ENCODE results near the gene RHOT1.
"Not testable (repeated sequence)": the region's sequence is repeated elsewhere in the genome, so short reads cannot be mapped to it uniquely, and the experiment has no call there.

The RHOT1 gene

DNA sequence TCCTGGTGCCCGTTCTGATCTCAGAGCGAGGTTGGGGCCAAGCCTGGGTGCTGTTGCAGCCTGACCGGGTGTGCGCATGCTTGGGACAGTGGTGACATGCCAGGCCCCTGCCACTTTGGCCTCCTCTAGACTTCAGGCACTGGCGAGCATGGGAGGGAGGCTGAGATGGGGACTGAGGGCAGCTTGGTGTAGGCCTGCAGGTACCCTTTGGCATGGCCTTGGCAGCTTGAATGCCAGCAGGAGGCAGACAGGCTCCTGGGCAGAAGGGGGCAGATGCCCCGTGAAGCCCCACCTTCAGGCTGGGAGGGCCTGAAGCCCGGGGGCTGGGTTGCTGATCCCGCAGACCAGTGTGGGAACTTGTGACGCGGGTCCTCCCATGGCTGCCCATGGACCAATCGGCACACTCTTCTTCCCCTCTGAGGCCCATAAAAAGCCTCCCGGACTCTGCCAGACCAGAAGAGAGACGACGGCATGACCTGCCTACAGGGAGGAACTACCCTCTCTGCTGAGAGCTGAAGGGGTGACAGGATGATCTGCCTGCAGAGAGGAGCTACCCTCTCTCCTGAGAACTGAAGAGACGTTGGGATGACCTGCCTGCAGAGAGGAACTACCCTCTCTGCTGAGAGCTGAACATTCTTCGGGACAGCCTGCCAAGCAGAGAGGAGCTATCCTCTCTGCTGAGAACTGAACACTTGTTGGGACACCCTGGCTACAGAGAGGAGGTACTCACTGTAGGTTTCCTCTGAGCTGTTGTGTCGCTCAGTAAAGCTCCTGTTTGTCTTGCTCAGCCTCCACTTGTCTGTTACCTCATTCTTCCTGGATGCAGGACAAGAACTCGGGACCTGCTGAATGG lies 17.5 kb downstream of the RHOT1 start:
- no peak for DNase-seq (ENCODE audit: low read depth in 2 of 2)

DNA sequence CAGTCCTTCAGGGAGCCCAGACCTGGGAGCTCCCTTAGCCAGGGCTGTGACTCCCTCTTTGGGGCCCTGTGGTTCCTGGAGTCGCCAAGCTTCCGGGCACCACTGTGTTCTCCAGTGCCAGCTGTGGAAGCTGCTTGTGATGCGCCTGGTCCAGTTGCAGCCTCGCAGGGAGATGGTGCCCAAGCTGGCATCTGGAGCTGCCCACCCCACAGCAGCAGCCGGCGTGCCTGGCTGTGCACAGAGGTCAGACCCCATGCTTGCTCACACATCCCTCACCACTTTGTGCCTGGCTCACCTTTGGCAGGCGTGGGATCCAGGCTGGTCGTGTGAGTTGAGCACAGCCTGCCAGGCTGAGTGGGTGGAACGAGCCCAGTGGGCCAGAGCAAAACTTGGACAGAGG lies 18.2 kb downstream of the RHOT1 start:
- DNase-seq (ENCODE audit: low read depth in 2 of 2) = no peak

DNA sequence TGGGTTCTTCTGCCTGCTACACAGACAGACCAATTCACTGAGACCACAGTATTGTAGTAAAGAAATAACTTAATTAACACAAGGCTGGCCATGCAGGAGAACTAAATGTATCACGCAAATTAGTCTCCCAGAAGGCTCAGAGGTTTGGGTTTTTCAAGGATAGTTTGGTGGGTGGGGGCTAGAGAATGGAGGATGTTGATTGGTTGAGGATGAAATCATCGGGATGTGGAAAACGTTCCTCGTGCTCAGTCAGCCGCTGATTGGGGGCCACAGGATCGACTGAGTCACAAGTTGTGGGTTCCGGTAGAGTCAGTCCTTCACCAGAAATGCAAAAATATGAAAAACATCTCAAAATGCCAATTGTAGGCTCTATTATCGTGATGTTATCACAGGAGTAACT lies 18.7 kb downstream of the RHOT1 start:
- no peak for DNase-seq (ENCODE audit: low read depth in 2 of 2)

DNA sequence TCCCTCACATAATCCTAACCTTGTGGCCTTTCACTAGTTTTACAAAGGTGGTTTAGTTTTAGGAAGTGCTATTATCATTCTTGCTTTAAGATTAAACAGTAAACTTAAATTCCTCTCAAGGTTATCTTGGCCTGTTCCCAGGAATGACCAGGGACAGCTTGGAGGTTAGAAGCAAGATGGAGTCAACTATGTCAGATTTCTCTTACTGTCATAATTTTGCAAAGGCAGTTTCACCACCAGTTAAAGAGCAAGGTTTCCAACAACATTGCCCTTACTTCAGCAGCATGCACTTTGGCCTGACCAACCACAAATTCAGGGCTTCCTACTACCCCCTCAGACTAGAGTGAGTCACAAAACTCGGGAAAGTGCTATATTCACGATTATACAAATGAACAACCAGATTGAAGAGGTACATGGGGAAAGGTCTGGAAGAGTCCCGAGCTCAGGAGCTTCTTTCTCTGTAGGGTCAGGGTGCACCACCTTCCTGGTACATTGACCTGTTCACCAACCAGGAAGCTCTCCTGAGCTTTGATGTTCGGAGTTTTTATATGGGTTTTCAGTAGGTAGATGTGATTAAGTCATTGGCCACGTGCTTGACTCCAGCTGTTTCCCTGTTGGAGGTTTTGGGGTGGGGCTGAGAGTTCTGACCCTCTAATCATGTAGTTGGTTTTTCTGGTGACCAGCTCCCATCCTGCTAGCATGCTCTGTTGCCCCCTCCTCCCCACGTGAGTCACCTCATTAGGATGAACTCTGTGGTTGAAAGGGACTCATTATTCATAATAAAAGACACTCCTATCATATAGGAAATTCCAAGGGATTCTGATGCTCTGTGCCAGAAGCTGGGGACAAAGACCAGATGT lies 19.4 kb downstream of the RHOT1 start:
- peak; percentile 63 to 65 for DNase-seq (ENCODE audit: low read depth in 2 of 2)

DNA sequence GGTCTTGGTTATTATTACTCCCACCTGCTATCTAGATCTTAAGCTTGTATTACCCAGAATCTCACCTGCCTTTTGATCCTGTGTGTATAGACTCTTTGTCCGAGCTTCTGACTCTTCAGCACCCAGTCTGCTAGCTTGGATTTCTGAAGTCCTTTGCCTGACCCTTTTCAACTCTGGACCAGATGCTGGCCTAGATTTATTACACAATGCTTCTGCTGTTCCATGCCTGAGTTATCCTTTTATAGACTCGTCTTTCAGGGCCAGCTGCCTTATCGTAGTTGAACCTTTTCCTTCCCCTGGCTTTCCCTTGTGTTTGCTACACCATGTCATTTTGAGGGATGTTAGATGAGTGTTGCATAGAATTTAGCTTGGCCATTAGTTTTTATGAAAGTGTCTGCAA lies 32.6 kb downstream of the RHOT1 start:
- no peak for DNase-seq (ENCODE audit: low read depth in 2 of 2)

DNA sequence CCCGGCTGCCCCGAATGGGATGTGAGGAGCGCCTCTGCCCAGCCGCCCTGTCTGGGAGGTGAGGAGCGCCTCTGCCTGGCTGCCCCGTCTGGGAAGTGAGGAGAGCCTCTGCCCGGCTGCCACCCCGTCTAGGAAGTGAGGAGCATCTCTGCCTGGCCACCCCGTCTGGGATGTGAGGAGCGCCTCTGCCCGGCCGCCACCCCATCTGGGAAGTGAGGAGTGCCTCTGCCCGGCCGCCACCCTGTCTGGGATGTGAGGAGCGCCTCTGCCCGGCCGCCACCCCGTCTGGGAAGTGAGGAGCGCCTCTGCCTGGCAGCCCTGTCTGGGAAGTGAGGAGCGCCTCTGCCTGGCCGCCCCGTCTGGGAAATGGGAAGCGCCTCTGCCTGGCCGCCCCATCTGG lies 36.4 kb downstream of the RHOT1 start:
- not testable (repeated sequence) for DNase-seq (ENCODE audit: low read depth in 2 of 2)

DNA sequence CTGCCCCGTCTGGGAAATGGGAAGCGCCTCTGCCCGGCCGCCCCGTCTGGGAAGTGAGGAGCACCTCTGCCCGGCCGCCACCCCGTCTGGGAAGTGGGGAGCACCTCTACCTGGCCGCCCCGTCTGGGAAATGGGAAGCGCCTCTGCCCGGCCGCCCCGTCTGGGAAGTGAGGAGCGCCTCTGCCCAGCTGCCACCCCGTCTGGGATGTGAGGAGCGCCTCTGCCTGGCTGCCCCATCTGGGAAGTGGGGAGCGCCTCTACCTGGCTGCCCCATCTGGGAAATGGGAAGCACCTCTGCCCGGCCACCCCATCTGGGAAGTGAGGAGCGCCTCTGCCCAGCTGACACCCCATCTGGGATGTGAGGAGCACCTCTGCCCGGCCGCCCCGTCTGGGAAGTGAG lies 36.8 kb downstream of the RHOT1 start:
- not testable (repeated sequence) for DNase-seq (ENCODE audit: low read depth in 2 of 2)

DNA sequence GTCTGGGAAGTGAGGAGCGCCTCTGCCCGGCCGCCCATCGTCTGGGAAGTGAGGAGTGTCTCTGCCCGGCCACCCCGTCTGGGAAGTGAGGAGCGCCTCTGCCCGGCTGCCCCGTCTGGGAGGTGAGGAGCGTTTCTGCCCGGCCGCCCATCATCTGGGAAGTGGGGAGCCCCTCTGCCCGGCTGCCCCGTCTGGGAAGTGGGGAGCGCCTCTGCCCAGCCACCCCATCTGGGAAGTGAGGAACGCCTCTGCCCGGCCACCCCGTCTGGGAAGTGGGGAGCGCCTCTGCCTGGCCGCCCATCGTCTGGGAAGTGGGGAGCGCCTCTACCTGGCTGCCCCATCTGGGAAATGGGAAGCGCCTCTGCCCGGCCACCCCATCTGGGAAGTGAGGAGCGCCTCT lies 37.2 kb downstream of the RHOT1 start:
- DNase-seq (ENCODE audit: low read depth in 2 of 2) = not testable (repeated sequence)

DNA sequence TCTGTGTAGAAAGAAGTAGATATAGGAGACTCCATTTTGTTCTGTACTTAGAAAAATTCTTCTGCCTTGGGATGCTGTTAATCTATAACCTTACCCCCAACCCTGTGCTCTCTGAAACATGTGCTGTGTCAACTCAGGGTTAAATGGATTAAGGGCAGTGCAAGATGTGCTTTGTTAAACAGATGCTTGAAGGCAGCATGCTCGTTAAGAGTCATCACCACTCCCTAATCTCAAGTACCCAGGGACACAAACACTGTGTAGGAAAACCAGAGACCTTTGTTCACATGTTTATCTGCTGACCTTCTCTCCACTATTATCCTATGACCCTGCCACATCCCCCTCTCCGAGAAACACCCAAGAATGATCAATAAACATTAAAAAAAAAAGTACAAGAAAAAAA lies 38.0 kb downstream of the RHOT1 start:
- not testable (repeated sequence) for DNase-seq (ENCODE audit: low read depth in 2 of 2)

DNA sequence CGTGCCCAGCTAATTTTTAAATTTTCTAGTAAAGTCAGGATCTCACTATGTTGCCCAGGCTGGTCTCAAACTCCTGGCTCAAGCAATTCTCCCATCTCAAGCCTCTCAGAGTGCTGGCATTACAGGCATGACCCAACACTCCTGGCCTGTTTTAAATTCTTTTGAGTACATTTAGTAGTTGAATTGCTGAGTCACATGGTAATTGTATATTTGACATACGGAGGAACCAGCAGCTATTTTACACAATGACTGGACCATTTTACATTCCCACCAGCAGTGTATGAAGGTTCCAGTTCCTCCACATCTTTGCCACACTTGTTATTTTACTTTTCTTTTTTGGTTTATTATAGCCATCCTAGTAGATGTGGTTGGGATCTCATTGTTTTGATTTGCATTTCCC lies 43.6 kb downstream of the RHOT1 start:
- DNase-seq (ENCODE audit: low read depth in 2 of 2) = no peak

DNA sequence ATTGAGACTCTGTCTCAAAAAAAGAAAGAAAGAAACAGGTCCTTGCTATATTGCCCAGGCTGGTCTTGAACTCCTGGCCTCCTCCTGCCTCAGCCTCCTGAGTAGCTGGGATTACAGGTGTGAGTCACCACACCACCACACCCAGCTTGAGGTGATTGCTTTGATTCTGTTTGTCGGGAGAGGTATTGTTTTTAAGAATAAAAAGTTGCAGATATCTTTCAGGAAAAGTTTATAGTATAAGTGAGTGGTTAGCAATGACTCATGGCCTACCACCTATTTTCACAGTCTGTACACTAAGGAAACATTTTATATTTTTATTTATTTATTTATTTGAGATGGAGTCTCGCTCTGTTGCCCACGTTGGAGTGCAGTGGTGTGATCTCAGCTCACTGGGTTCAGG lies 45.0 kb downstream of the RHOT1 start:
- DNase-seq (ENCODE audit: low read depth in 2 of 2) = no peak

DNA sequence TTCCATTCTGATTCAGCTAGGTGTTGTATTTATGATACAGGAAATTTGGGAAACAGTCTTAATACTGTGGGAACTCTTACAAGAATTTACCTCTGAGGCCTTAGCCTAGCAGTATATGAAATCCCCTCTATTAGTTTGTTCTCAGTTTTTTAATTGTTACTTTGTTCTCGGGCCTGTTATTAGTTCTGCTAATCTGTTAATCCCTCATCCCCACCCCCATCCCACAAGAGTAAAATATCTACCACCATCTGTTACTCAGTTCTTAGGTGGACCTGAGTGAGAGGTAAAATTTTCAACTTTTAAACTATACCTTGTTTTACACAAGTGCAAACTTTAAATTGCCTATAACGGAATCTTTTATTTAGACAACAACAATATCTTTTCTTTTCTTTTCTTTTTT lies 47.0 kb downstream of the RHOT1 start:
- no peak for DNase-seq (ENCODE audit: low read depth in 2 of 2)

DNA sequence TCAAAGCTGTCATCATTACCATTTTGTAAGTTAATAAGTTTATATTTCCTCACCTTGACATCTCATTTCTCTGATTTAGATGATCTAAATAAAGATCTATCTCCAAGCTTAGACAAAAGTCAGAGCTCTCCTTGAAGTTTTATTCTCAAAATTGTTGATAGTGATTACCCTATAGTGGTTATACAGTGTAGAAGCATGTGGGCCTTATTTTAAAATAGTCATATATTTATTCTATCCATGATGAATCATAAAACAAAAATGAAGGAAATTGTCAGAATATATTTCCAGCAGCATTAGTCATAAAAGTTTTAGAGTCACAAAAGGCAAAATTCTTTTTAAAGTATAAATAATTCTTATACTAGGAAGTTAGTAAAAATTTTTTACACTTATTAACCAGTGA lies 49.0 kb downstream of the RHOT1 start:
- peak; percentile 25 to 32 for DNase-seq (ENCODE audit: low read depth in 2 of 2)

DNA sequence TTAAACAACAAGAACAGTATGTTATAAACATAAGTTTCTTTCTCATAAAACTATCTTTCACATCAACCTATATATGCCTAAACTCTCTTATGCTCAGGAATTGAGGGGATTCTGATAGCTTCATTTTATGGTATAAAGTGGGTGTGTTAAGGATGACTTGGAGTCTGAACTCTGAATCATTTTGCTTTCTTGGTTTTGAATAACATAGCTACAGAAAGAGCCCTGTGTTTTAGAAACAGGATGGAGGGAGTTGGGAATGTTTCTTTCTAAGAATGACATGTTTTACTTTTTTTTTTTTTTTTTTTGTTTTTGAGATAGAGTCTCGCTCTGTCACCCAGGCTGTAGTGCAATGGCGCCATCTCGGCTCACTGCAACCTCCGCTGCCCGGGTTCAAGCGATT lies 50.1 kb downstream of the RHOT1 start:
- DNase-seq (ENCODE audit: low read depth in 2 of 2) = no peak

DNA sequence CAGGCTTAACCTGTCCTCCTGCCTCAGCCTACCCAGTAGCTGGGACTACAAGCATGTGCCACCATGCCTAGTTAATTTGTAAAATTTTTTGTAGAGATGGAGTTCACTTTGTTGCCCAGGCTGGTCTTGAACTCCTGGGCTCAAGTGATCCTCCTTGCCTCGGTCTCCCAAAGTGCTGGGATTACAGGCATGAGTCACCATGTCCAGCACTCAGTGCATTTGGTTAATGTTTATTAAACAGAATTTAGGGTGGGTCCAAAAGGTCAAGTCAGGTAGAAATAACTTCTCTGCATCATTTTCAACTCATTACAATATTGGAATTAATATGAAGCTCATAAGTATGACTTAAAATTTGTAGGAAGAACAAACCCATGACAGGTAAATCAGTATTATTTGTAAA lies 55.7 kb downstream of the RHOT1 start:
- no peak for DNase-seq (ENCODE audit: low read depth in 2 of 2)

DNA sequence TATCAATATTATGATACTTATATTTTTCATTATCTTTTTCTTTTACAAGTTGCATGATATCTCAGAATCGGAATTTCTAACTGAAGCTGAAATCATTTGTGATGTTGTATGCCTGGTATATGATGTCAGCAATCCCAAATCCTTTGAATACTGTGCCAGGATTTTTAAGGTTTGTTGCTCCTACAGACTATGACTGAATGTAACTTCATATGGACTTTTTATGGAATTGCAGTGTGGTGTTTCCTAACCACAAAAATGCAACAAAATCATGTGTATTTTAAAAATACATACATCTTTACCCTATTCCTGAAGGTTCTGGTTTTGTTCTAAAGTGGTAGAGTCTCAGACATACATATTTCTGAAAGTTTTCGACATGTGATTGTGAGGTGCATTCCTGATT lies 64.6 kb downstream of the RHOT1 start:
- peak; percentile 64 to 71 for DNase-seq (ENCODE audit: low read depth in 2 of 2)

DNA sequence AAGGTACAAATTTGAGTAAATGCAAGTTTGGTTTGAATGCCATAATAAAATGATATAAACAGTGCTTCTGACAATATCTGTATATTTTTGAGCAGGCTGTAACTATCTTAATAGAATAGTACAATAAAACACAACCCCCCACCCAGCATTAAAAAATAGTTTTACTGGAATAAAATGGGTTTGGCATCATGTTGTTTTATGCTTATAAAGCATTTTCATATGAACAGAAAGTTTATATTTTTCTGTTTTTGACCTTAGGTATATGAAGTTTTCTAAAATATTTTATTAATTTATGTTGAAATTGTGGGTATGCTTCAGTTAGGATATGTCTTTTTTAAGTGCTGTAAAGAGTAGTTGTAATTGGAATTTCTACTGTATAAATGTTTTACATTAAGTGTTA lies 66.1 kb downstream of the RHOT1 start:
- no peak for DNase-seq (ENCODE audit: low read depth in 2 of 2)

DNA sequence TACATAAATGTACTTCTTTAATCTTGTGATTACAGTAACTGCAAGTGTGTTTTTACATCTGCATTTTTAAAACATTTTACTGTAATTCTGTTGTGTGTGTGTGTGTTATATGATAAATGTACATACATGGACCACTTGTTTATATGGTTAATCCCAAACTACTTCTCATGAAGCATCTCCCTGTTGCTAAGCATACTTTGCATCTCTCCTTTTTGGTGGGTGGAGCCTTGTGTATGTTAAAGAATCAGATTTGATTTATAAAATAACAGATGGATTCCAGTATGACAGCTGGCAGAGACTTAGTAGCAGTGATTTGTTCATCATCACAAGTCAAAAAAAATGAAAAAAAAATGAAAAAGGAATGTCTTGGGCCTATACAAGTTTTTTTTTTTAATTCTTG lies 67.3 kb downstream of the RHOT1 start:
- no peak for DNase-seq (ENCODE audit: low read depth in 2 of 2)

DNA sequence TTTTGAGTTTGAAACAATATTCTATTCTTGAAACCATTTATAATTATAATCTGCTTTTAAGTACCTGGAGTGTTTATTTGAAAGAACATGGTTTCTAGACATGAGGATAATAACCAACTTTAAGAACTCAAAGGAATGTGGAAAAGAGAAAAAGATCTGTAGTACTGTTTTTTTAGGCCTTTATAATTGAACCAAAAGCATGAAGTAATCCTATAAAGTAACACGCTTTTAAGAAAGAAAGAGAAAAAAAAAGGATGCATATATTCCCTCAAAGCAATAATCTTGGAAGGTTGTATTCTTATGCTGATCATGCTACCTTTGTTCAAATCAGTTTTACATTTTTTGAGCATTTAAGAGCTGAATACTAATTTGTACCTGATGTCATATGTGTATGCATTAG lies 69.4 kb downstream of the RHOT1 start:
- no peak for DNase-seq (ENCODE audit: low read depth in 2 of 2)

DNA sequence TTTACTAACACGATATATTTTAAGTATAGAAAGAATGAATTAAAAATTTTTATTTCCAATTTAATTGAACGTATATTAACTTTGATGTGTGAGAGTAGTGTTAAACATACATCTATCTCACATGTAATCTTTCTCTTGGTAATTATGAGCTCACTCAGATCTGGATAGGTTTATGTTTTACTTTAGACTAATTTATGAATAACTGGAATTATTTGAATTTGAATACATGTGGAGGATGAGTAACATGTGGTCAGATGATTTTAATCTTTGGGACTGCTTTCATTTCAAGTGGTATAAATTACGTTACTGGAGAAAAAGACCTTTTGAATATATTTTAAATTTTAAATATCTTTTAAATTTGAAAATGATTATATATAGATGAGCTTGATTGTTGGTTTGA lies 73.4 kb downstream of the RHOT1 start:
- no peak for DNase-seq (ENCODE audit: low read depth in 2 of 2)

DNA sequence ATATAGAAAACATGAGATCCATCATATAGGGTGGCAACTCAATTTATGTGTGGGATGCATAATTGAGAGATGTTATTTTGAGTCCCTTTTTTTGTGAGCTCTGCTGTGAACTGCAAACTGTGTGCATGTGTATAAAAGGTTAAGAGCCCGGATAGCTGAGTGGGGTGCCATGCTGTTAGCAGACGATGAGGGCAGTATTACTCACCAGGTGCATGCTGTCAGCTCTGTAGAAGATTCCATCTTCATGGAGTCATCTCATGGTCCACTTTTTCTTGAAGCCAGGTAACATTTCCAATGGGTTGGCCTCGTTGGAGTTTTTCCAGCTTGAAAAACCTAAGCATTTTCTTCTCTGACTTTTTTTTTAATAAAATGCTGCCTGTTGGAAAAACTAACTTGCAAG lies 80.3 kb downstream of the RHOT1 start:
- no peak for DNase-seq (ENCODE audit: low read depth in 2 of 2)

DNA sequence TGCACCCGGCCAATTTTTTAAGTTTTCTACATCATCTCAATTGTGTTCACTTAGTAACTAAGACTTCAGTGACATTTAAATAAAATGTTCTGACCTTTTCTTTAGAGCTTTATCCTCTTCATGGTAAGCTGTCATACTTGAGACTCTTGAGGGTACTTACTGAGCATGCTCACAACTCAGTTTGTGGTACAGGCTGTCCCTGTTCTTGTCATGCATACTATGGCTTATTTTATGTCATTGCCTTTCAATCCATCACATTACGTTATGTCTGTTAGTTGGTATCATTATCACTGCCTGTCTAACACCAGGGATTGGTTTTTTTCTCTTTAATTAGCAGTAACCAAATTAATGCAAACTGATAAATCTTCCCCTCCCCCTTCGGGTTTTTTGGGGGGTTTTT lies 81.4 kb downstream of the RHOT1 start:
- no peak for DNase-seq (ENCODE audit: low read depth in 2 of 2)

DNA sequence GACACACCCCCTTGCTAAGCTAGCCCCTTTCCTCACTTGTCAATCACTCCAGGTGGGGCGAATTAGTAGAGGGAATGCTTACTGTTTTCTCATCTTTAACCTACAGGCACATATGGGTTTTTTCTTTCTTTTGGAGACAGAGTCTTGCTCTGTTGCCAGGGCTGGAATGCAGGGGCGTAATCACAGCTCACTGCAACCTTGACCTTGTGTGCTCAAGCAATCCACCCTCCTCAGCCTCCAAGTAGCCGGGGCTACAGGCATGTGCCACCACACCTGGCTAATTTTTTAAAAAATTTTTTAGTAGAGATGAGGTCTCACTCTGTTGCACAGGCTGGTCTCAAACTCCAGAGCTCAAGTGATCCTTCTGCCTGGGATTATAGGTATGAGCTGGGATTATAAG lies 84.6 kb downstream of the RHOT1 start:
- no peak for DNase-seq (ENCODE audit: low read depth in 2 of 2)
